Myometrial cell (primary cell): ENCODE results near the gene C1GALT1C1. TPM values are rescaled to one million over a fixed set of nuclear protein-coding genes. Genes with fewer than 3 reads are reported as not detected.

Experiments used
- total RNA-seq: library from RNA; depleted of rRNA; stranded (reverse); fragments of >200 nt; gene quantifications from 2 replicates; pipeline ENCODE4 v1.2.3, GENCODE V29; 2015

C1GALT1C1 gene
- total RNA-seq, result 33.7 and 36.5 TPM in 2 replicates

DNA sequence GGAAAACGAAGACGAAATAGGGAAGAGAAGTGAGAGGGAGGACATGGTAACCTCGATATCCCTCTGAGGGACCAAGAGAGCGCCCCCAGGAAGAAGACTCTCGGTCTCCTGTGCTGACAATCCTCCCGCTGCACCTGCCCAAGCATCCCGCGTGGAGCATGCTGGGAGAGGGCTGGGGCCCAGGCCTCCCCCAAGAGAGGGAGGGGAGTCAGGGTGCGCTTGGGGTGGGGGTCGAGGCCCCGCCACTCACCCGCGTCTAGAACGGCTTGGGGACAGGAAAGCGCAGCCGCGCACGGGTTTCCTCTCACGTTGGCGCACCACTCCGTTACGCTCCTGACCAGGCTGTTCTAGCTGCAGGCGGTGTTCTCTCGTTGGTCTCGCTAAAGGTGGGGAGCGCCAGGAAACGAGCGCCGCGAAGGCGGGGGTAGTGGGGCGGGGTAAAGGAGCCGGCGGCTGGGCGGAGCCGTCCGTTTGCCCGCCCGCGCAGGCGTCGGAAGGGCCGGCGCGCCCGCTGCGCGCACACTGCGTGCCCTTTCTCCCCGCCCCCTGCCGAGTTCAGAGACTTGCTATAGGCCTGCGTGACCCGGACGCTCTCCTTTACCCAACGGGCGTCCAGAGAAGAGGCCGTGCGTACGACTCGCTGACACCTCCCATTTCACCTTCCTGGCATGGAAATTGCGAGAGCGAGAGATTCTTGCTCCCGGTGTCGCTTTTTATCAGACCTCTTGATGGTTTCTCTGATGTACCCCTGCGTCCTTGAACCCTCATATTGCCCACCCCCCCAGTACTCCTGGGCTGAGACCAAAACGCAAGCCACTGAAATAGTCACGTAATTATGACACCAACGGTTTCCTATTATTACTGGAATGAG lies at the start of gene C1GALT1C1:
Gene C1GALT1C1, minus strand, starts transcription at position 388 of the 871 bp plus-strand sequence. CDS start 2,888 bp downstream, outside the sequence.

DNA sequence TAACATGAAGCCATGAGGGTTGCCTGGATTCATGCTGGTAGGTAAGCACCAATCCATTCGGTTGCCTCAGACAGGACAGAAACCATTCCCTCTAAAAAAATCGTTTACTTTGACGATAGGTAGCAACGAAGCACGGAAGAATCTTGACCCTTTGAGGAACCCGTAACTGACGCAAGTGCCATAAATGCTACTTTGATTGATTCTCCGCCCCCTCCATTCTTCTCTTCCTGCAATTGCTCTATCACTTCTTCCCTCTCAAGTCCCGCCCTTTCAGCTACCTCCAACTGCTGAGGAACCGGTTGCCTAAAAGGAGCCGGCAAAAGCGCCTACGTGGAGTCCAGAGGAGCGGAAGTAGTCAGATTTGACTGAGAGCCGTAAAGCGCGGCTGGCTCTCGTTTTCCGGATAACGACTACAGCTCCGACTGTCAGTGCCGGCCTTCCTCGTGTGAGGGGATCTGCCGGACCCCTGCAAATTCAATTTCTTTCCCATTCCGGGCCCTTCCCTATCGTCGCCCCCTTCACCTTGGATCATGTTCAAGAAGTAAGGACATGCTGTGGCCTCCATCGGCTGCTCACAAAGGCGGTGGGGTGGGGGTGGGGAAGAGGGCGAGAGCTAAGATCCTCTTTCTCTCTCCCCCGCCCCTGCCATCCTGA lies 26.0 kb downstream of the C1GALT1C1 start, which contains the start of gene MCTS1:
Gene MCTS1, plus strand, starts transcription at position 395 of the 654 bp plus-strand sequence. Its CDS starts 136 bp downstream, at position 531.

Other genes with a start within 250 kb of the C1GALT1C1 start
- 170 and 174 TPM in 2 replicates for gene LAMP2, start 160.8 kb downstream of the C1GALT1C1 start, total RNA-seq
- 76.4 and 80.4 TPM in 2 replicates for gene CUL4B, start 69.1 kb downstream of the C1GALT1C1 start, total RNA-seq
- 60.3 and 67.9 TPM in 2 replicates for gene MCTS1, start 26.0 kb downstream of the C1GALT1C1 start, total RNA-seq
- gene CT47B1, start 245.8 kb upstream of the C1GALT1C1 start, total RNA-seq, result not detected in 2 replicates